NCI-H1930 (cell line): ENCODE results near the gene DDX25.

Experiments used
- DNase-seq, 2 experiments: peaks; one replicate each; lab custom pipeline; 2025; lab: John Stamatoyannopoulos, UW

DDX25 gene

DNA sequence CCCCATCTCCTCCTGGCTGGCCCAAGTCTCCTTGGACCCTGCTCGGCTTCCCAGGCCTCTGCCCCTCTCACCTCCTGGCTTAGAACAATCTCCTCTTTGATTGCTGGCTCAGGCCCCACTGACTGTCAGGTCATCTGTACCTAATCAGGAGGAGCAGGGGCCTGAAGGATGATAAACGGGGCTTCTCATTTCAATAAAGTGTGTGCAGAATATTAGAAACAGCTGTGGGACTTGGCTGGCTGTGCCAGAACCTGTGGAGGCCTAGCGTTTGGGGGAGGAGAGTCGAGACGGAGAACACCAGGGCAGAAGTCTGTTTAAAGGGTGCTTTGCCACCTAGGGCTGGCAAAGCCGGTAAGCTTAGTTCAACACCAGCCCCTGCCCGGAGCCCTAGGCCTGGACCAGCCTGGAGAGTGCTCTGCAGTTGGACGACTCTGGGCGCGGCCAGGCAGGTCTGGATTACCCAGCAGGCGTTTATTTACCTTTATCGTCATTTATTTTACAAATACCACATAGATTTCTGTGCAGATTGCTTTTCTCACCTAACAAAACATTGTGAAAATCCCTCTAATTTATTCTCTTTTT lies 31.4 kb downstream of the DDX25 start:
- no peak for DNase-seq

DNA sequence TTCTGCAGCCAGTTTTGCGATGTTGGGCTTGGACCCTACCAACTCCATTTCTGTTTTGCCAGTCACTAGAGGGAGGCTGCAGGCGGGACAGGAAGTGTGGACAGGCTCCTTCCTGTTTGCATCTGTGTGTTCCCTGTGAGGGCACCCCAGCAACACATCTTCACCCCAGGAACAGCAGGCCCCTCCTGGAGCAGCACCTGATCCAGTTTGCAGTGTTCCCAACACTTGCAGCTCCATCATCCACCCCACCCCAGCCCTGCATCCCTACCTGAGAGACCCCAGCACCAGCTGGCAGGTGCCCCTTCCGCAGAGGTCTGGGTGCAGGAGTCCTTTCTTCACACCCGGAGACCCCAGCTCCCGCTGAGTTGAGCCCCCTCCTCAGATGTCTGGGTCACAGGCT lies 34.1 kb downstream of the DDX25 start:
- DNase-seq = no peak

DNA sequence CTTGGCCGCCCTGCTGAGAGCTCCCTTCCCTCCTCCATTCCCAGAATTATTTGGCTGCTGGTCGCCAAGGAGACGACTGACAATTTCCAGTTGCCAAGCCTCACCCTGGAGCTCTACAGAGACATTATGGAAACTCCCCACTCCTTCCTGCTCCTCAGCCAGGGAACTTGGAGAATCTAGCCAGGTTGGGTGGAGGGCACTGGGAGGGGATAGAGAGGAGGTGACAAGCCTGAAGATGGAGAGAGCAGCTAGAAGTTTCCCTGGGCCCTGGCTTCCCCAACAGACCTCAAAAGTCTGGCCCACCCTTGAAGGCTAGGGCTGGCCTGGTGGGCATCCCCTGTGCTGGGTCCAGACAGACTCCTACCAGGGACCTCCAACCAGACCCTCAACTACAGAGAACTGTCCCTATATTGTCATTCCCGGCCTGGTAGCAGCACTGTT lies 34.8 kb downstream of the DDX25 start:
- DNase-seq = no peak

DNA sequence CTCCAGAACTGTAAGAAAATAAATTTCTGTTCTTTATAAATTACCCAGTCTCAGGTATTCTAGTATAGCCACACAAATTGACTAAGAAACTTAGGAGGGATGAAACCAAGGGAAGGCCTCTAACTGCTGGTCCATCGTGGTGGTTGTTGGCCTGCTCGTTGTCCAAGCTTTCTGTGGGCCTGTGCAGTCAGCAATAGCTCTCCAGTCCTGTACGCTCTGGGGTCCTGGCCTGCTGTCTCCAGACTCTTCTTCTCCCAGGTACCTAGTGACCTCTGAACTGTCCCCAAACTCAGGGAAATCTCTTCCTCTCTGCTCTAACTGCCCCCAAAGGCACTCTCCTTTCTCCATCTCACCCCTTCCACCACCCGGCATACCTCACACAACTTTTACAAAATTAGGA lies 35.8 kb downstream of the DDX25 start:
- DNase-seq = no peak

- no peak for DNase-seq
Measured at GRCh38 chr11:125941267-125941618, 36.9 kb downstream of the DDX25 start.

- peak; percentile 19 to 59 for DNase-seq
Measured at GRCh38 chr11:125941619-125942611, 37.6 kb downstream of the DDX25 start.

DNA sequence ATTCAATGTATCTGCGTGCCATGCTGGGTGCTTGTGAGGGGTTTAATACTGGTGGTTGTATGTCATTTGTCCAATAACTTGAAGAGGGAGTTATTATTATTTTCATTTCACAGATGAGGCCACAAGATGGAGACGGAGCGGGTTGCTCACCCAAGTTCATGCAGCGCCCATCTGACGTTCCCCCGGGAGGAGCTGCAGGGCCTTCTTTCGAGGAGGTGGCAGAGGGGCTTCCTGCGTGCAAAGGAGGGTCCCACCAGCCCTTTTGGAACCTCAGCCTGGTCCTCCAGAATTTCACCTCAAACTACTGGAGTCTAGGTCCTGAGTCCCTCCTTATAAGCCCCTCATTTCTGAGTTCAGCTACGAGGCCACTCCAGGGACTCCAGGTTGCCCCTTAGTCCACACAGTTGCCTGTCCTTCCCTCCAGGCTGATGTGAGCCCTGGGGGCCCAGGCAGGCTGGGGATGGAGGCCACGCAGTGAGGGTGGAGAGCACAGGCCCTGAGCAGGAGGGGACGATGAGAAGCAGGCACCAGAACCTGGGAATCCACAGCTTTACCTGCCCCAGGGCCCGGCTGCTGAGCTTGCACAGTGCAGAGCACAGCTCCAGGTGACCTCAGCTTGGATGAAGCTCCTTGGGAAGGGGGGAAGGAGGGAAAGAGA lies 38.6 kb downstream of the DDX25 start:
- no peak for DNase-seq

DNA sequence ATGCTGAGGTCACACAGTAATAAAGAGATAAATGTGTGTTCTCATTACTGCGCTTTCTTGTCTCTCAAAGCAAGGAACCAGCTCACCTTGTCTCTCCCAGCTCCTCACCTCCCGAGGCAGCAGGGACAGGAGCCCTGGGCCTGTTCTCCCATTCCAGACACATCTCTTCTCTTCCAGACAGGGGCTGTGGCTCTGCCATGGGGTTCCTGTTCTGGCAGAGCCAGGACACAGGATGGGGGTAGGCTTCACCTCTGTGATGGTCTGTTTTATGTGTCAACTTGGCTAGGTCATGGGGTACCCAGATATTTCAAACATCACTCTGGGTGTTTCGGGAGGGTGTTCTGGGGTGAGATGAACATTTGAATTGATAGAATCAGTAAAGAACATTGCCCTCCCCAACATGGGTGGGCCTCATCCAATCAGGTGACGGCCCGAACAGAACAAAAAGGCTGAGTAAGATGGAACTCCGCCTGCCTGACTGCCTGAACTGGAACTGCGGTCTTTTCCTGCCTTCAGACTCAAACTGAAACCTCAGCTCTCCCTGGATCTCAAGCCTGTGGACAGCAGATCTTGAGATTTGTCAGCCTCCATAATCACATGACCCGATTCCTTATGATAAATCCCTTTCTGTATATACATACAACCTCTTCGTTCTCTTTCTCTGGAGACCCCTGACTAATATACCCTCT lies 39.5 kb downstream of the DDX25 start:
- DNase-seq = no peak

DNA sequence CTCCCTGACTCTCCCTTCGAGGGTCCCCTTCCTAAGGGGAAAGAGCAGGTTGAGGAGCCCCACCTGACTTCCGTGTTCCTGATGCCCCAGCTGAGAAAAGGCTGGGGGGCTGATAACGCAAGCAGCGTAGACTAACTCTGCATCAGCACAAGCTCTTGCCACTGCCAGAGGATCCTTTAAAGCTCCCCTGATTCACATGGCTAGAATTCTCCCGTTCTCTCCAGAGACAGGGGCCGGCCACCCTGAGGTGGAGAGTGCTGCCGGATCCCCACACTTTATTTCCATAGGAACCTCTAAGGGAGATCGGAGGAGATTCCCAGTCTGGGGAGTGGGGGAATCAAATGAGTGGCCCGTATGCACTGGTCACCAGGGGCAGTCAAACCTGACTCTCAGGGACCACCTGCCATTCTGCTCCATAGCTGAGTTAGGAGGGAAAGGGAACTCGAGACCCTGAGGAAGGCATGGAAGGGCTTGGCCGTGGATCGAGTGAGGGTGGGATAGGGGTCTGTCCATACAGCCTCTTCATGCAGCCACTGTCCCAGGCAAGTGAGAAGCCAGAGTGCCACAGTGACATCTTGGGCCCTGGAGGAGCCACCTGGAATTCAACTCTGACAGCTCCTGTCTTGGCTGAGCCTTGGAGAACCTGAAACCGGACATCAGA lies 40.2 kb downstream of the DDX25 start:
- no peak for DNase-seq

- no peak for DNase-seq
Measured at GRCh38 chr11:125945011-125945796, 40.9 kb downstream of the DDX25 start.

GRCh38 chr11:125945797-125946520 lies 41.7 kb downstream of the DDX25 start, which contains the start of gene VSIG10L2:
TSS of gene VSIG10L2 (plus strand) at chr11:125946044. CDS start at chr11:125946056, 12 bp downstream.
- no peak for DNase-seq

GRCh38 chr11:125946712-125947418 lies 42.6 kb downstream of the DDX25 start:
- DNase-seq = no peak

- DNase-seq = no peak
Measured at GRCh38 chr11:125947419-125948277, 43.3 kb downstream of the DDX25 start.

DNA sequence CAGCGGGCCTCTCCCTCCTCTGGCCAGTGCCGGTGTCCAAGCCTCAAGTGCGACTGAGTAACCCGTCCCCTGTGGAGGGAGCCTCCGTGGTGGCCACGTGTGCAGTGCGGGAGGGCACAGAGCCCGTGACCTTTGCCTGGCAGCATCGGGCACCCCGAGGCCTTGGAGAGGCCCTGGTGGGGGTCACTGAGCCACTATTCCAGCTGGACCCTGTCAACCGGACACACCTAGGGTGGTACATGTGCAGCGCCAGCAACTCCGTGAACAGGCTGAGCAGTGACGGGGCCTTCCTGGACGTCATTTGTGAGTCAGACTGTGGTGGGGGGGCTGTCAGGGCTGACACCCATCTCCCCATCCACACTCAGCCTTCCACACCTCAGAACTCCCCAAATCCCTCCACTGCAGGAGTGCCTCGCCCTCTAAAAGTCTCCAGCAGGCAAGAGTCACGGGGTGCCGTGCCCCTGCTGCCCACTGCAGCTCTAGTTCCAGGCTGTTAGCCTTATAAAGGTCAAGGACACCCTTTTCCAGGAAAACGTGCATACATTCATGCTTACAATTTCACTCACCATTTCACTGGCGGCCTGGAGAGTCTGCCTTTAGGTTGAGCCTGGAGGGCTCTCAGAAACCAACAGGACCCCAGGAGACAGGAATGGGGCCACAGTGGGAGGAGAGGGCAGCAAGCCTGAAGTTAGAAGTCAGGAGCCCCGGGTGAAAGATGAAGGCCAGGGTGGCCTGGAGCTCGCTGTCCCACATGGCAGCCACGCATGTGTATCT lies 44.2 kb downstream of the DDX25 start:
- DNase-seq = no peak

- DNase-seq = no peak
Measured at GRCh38 chr11:125949271-125950177, 45.2 kb downstream of the DDX25 start.

DNA sequence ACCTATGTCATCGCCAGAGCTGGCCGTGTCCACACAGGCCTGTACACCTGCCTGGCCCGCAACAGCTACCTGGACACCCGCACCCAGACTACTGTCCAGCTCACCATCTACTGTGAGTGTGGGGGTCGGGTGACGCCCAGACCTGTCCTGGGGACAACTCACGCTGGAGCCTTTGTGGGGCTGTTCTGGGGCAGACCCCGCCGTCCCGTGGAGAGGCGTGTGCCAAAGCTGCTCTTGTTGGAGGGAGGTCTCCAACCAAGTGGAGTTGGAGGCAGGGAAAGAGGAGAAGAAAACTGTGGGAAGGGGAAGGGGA lies 45.8 kb downstream of the DDX25 start:
- no peak for DNase-seq
